ENCODE results near the gene TBR1.

DNA sequence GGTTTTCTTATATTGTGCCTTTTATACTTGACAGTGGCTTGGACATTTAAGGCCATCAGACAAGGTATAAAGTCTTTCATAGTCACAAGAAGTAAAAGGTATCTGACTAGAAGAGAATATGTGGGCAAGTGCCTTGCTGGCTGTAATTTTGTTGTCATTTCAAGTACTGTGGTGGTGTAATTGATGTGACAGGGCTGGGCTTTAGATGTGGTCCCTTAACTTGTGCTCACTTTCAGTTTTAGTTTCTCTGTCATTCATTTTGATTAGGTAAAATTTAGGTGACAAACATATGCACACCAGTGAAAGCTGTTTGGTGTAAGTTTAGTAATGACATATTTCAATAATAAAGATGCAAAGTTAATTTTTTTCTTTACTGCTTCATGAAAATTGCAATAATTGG lies 31.2 kb upstream of the TBR1 start:
- TF ChIP-seq, protein P1, sequence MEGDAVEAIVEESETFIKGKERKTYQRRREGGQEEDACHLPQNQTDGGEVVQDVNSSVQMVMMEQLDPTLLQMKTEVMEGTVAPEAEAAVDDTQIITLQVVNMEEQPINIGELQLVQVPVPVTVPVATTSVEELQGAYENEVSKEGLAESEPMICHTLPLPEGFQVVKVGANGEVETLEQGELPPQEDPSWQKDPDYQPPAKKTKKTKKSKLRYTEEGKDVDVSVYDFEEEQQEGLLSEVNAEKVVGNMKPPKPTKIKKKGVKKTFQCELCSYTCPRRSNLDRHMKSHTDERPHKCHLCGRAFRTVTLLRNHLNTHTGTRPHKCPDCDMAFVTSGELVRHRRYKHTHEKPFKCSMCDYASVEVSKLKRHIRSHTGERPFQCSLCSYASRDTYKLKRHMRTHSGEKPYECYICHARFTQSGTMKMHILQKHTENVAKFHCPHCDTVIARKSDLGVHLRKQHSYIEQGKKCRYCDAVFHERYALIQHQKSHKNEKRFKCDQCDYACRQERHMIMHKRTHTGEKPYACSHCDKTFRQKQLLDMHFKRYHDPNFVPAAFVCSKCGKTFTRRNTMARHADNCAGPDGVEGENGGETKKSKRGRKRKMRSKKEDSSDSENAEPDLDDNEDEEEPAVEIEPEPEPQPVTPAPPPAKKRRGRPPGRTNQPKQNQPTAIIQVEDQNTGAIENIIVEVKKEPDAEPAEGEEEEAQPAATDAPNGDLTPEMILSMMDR (conservative IDR thresholded peaks at IDR 0.05; ENCODE audit: low read depth, low read length), result no peak
- TF ChIP-seq POLR2A (IDR thresholded peaks at IDR 0.05; ENCODE audit: low read depth, low read length) (no peak), CEBPB (IDR thresholded peaks at IDR 0.05; ENCODE audit: low read depth, low read length) (no peak), NFE2L2 (IDR thresholded peaks at IDR 0.05; ENCODE audit: low read depth, low read length) (no peak), MAFK (IDR thresholded peaks at IDR 0.05; ENCODE audit: low read depth, low read length) (no peak), RCOR1 (IDR thresholded peaks at IDR 0.05; ENCODE audit: insufficient replicate concordance, low read length) (no peak), MXI1 (IDR thresholded peaks at IDR 0.05; ENCODE audit: borderline replicate concordance, low read depth, low read length) (no peak), SMC3 (IDR thresholded peaks at IDR 0.05; ENCODE audit: low read depth, low read length) (no peak), FOS (IDR thresholded peaks at IDR 0.05; ENCODE audit: low read depth, low read length) (no peak), RFX5 (IDR thresholded peaks at IDR 0.05; ENCODE audit: low read depth, low read length) (no peak)
- TF ChIP-seq, protein P2, sequence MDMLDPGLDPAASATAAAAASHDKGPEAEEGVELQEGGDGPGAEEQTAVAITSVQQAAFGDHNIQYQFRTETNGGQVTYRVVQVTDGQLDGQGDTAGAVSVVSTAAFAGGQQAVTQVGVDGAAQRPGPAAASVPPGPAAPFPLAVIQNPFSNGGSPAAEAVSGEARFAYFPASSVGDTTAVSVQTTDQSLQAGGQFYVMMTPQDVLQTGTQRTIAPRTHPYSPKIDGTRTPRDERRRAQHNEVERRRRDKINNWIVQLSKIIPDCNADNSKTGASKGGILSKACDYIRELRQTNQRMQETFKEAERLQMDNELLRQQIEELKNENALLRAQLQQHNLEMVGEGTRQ (IDR thresholded peaks at IDR 0.05; ENCODE audit: low read depth, low read length), result no peak
